ENCODE measurements around the gene MAPK8IP2.

DNA sequence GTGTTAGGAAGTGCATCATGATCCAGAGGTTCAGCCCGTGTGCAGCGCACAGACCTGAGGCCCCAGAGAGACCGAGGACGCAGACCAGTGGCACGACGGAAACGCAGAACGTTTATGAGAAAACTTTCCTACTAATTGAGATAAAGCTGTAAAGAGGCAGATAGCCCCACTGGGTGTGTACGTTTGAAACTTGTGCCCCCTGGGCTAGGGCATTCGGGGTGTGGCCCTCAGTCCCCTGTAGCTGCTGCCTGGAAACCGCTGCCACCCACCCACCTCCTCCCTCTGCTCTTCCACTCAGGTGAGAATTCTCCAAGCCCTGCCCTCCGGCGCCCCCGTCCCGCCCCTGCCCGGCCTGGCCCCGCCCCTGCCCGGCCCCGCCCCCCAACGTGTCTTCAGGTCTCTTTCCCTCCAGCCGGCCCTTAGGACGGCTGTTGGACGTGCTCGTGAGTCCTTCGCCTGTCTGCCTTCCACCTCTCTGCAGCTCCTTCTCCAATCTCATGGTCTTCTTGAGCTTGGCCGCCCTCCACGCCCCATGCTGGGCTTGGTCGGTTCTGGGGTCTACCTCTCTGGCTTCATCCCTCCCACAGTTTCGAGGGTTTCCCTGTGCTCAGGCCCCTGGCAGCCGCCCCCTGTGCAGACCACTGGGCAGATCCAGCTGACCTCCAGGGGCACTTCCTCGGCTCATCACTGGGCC lies 12.1 kb downstream of the MAPK8IP2 start:
- TF ChIP-seq SUZ12 (IDR thresholded peaks at IDR 0.05; ENCODE audit: extremely low read depth, insufficient read depth, insufficient read length) = no peak
- TF ChIP-seq YY1 (IDR thresholded peaks at IDR 0.05; ENCODE audit: insufficient read depth, insufficient read length) = no peak
